Caco-2 (cell line): ENCODE data around the gene RCOR3. TPM values are rescaled to one million over a fixed set of nuclear protein-coding genes. Genes with fewer than 3 reads are reported as not detected.
A peak's percentile ranks its signal among the peaks of the same experiment; 100 is the strongest.

ENCODE experiments used
- BruUV-seq: library from RNA; stranded (reverse); fragments of 400-500 nt; replicated peaks from 2 replicates; lab custom pipeline; 2021; lab: Mats Ljungman, UMichigan
- CTCF ChIA-PET: fragments of 300-600 bp; sonication (Branson Sonifier 250); formaldehyde crosslinking; loops from one replicate; lab custom pipeline; 2022; ENCODE audit warnings: antibody characterized with exemption; lab: Charles Lee
- POLR2A ChIA-PET: fragments of 300-600 bp; sonication (Branson Sonifier 250); formaldehyde crosslinking; loops from one replicate; lab custom pipeline; 2022; ENCODE audit warnings: antibody characterized with exemption; lab: Charles Lee
- DNase-seq, 2 experiments: peaks; one replicate each; pipeline versions ENCODE4 v3.0.0 to v3.0.0-alpha.2; 2020 to 2022
- H3K27me3 ChIP-seq: replicated peaks from 2 replicates; pipeline ENCODE4 v1.6.0; 2011; ENCODE audit warnings: low read length; ENCODE audit not compliant: control insufficient read depth, insufficient read depth
- H3K36me3 ChIP-seq: 2 replicates; pipeline ENCODE4 v1.5.1; 2011; ENCODE audit warnings: low read length; ENCODE audit not compliant: control insufficient read depth, insufficient read depth
- H3K4me1 ChIP-seq: fragments of 250-450 bp; sonication (Bioruptor Pico); 2 replicates; pipeline ENCODE4 v1.5.1; 2020; ENCODE audit warnings: mild to moderate bottlenecking
- H3K4me3 ChIP-seq: 2 replicates; pipeline ENCODE4 v1.5.1; 2011; ENCODE audit warnings: low read depth, mild to moderate bottlenecking, control low read depth, low read length
- H3K9me3 ChIP-seq: fragments of 250-450 bp; sonication (Bioruptor Pico); 2 replicates; pipeline ENCODE4 v1.5.1; 2020; ENCODE audit warnings: mild to moderate bottlenecking, moderate library complexity
- H3K27ac Mint-ChIP-seq: one replicate; pipeline ENCODE4 v1.8.0; 2022; ENCODE audit warnings: mixed read lengths; ENCODE audit not compliant: unreplicated experiment
- H3K27me3 Mint-ChIP-seq: one replicate; pipeline ENCODE4 v1.8.0; 2022; ENCODE audit warnings: mixed read lengths; ENCODE audit not compliant: insufficient read depth, unreplicated experiment
- H3K36me3 Mint-ChIP-seq: one replicate; pipeline ENCODE4 v1.8.0; 2022; ENCODE audit warnings: mild to moderate bottlenecking, mixed read lengths; ENCODE audit not compliant: insufficient read depth, unreplicated experiment
- H3K4me1 Mint-ChIP-seq: one replicate; pipeline ENCODE4 v1.8.0; 2022; ENCODE audit warnings: low read depth, mixed read lengths; ENCODE audit not compliant: unreplicated experiment
- H3K4me3 Mint-ChIP-seq: one replicate; pipeline ENCODE4 v1.8.0; 2022; ENCODE audit warnings: mild to moderate bottlenecking, moderate library complexity, mixed read lengths; ENCODE audit not compliant: unreplicated experiment
- H3K9me3 Mint-ChIP-seq: one replicate; pipeline ENCODE4 v1.8.0; 2022; ENCODE audit warnings: mixed read lengths; ENCODE audit not compliant: unreplicated experiment
- CTCF ChIP-seq, 2 experiments: fragments of 200-600 bp in 1 of 2; IDR thresholded peaks; 1 replicate in 1 of 2; 2 replicates in 1 of 2; pipeline versions ENCODE4 v1.5.1 to v1.8.0; 2011 to 2022; ENCODE audit warnings: antibody characterized with exemption in 1 of 2, control low read depth in 1 of 2, inconsistent platforms in 1 of 2, low read depth in 1 of 2, low read length in 1 of 2, mild to moderate bottlenecking in 1 of 2, moderate library complexity in 1 of 2; ENCODE audit not compliant: insufficient read depth in 1 of 2, severe bottlenecking in 1 of 2, unreplicated experiment in 1 of 2
- intact Hi-C: fragments of 100-400 bp; cut with micrococcal nuclease; formaldehyde crosslinking; loops from one replicate; pipeline ENCODE4 v1.10.0; 2022; ENCODE audit not compliant: unreplicated experiment
- total RNA-seq: library from RNA; stranded (reverse); gene quantifications from 2 replicates; pipeline ENCODE4 v1.2.3, GENCODE V29; 2022

Gene RCOR3
- total RNA-seq, 1 experiment from 2014 or later, result 42.3 TPM

GRCh38 chr1:211323156-211324063 is 64.2 kb downstream of the RCOR3 start:
- no peak overlapping the region for H3K4me3 ChIP-seq
- TF ChIP-seq CTCF (IDR thresholded peaks at IDR 0.05; ENCODE audit: insufficient read depth in 1 of 2, low read depth in 1 of 2, low read length in 1 of 2, severe bottlenecking in 1 of 2, unreplicated experiment in 1 of 2), result peak; percentile 73 to 84

DNA sequence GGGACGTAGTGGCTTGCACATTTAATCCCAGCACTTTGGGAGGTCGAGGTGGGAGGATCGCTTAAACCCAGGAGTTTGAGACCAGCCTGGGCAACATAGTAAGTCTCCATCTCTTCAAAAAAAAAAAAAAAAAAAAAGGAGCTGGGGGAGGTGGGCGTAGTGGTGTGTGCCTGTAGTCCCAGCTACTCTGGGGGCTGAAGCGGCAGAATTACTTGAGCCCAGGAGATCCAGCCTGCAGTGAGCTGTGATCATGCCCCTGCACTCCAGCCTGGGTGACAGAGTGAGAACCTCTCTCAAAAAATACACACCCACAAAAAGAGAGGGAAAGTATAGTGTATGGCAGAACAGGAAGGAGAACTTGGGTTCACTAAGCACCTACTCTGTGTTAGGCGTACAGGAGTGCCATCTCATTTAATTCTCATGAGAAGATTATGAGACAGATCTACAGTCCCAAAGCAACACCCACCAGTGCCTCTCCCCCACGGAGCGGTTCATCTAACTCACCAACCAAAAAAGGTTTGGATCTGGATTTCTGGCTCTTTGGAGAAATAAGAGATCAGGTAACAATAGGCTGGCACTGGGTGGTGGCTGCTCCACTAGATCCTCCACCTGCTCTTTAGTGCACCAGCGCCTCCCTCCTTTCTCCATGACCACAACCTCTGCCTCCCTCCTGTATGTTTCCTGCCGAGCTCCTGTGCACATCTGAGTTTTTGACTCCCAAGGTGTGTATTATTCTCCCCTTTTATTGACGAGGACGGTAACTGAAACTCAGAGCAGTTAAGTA is 66.0 kb downstream of the RCOR3 start:
- CTCF ChIA-PET, result interaction anchor here (0.6 kb wide), 1 partner anchor 151 kb away, joined by 3 read pairs; no protein-coding TSS in a partner anchor
- no peaks in the 10 kb centered on the region for H3K27me3 ChIP-seq
- H3K36me3 Mint-ChIP-seq, result no peaks in the 10 kb centered on the region
- no peaks in the 10 kb centered on the region for H3K9me3 ChIP-seq
- H3K4me1 Mint-ChIP-seq, result peaks cover 2% of the 10 kb centered on the region
- no peak overlapping the region for H3K27ac Mint-ChIP-seq
- DNase-seq, result no peak
- POLR2A ChIA-PET, result no interaction called here
- H3K4me3 Mint-ChIP-seq, result peak overlapping the region; percentile 87
- intact Hi-C loops, result no loop called here
- no peak overlapping the region for H3K4me3 ChIP-seq
- H3K27me3 Mint-ChIP-seq, result no peaks in the 10 kb centered on the region
- no TSS peak for BruUV-seq
- H3K4me1 ChIP-seq, result peaks cover 4% of the 10 kb centered on the region
- no peak for TF ChIP-seq CTCF (IDR thresholded peaks at IDR 0.05; ENCODE audit: insufficient read depth in 1 of 2, low read depth in 1 of 2, low read length in 1 of 2, severe bottlenecking in 1 of 2, unreplicated experiment in 1 of 2)
- H3K36me3 ChIP-seq, result no peaks in the 10 kb centered on the region
- no peaks in the 10 kb centered on the region for H3K9me3 Mint-ChIP-seq

More at GRCh38 chr1:211323156-211324063, 64.2 kb downstream of the RCOR3 start:
- Mint-ChIP-seq H3K9me3 (no peaks in the 10 kb centered on the region), H3K27me3 (no peaks in the 10 kb centered on the region), H3K27ac (no peak overlapping the region), H3K4me3 (no peak overlapping the region), H3K4me1 (no peaks in the 10 kb centered on the region), H3K36me3 (no peaks in the 10 kb centered on the region)
- H3K4me1 ChIP-seq, result no peaks in the 10 kb centered on the region; the same call in 1 of the 2 replicates
- BruUV-seq, result no TSS peak
- H3K36me3 ChIP-seq, result no peaks in the 10 kb centered on the region
- H3K9me3 ChIP-seq, result no peaks in the 10 kb centered on the region
- CTCF ChIA-PET, result interaction anchor here (0.5 to 1.3 kb wide), 7 partner anchors 20 to 191 kb away, joined by 3 to 6 read pairs (median 4); no protein-coding TSS in a partner anchor
- intact Hi-C loops, result loop anchor here (1.0 to 2.0 kb wide), 5 partner anchors 30 to 332 kb away; no protein-coding TSS in a partner anchor
- POLR2A ChIA-PET, result no interaction called here
- DNase-seq, result peak; percentile 65 to 68
- no peaks in the 10 kb centered on the region for H3K27me3 ChIP-seq

GRCh38 chr1:211326140-211326527 is 67.0 kb downstream of the RCOR3 start:
- no peaks in the 10 kb centered on the region for H3K27me3 ChIP-seq
- intact Hi-C loops, result no loop called here
- peak overlapping the region; percentile 66 for H3K4me3 ChIP-seq
- DNase-seq, result no peak
- H3K27ac Mint-ChIP-seq, result peak overlapping the region; percentile 63
- H3K4me1 ChIP-seq, result peaks cover 4% of the 10 kb centered on the region
- POLR2A ChIA-PET, result no interaction called here
- no TSS peak for BruUV-seq
- CTCF ChIA-PET, result no interaction called here
- no peaks in the 10 kb centered on the region for H3K9me3 ChIP-seq
- H3K9me3 Mint-ChIP-seq, result no peaks in the 10 kb centered on the region
- no peaks in the 10 kb centered on the region for H3K36me3 ChIP-seq
- no peaks in the 10 kb centered on the region for H3K27me3 Mint-ChIP-seq
- H3K4me1 Mint-ChIP-seq, result peaks cover 10% of the 10 kb centered on the region
- H3K4me3 Mint-ChIP-seq, result peak overlapping the region; percentile 87
- no peak for TF ChIP-seq CTCF (IDR thresholded peaks at IDR 0.05; ENCODE audit: insufficient read depth in 1 of 2, low read depth in 1 of 2, low read length in 1 of 2, severe bottlenecking in 1 of 2, unreplicated experiment in 1 of 2)
- H3K36me3 Mint-ChIP-seq, result no peaks in the 10 kb centered on the region
